ENCODE results near the gene BMAL1.

GRCh38 chr11:13336246-13336878, 58.8 kb downstream of the BMAL1 start:
- no peak for TF ChIP-seq CTCF (IDR thresholded peaks at IDR 0.05; ENCODE audit: control extremely low read depth in 1 of 3, insufficient read depth in 1 of 3, low read depth in 1 of 3, low read length in 3 of 3)
- no peak for TF ChIP-seq RNF2 (IDR thresholded peaks at IDR 0.05; ENCODE audit: borderline replicate concordance, low read depth, low read length, missing control alignments, poor library complexity, severe bottlenecking)
- no peak for TF ChIP-seq POLR2AphosphoS5 (IDR thresholded peaks at IDR 0.05; ENCODE audit: low read depth, low read length)
- no peak for TF ChIP-seq SRF (IDR thresholded peaks at IDR 0.05; ENCODE audit: low read depth, low read length)
- TF ChIP-seq, protein P1, sequence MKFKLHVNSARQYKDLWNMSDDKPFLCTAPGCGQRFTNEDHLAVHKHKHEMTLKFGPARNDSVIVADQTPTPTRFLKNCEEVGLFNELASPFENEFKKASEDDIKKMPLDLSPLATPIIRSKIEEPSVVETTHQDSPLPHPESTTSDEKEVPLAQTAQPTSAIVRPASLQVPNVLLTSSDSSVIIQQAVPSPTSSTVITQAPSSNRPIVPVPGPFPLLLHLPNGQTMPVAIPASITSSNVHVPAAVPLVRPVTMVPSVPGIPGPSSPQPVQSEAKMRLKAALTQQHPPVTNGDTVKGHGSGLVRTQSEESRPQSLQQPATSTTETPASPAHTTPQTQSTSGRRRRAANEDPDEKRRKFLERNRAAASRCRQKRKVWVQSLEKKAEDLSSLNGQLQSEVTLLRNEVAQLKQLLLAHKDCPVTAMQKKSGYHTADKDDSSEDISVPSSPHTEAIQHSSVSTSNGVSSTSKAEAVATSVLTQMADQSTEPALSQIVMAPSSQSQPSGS (IDR thresholded peaks at IDR 0.05; ENCODE audit: low read length) = no peak
- TF ChIP-seq NANOG (IDR thresholded peaks at IDR 0.05; ENCODE audit: insufficient read depth, low read depth, low read length, poor library complexity, severe bottlenecking) = no peak
- no peak for TF ChIP-seq USF2 (IDR thresholded peaks at IDR 0.05; ENCODE audit: low read length)
- no peak for TF ChIP-seq JUND (IDR thresholded peaks at IDR 0.05; ENCODE audit: low read length)

Measured in H1 (cell line).